Prostate gland (tissue), 2 donors: ENCODE measurements around the gene GATAD2B. TPM values are rescaled to one million over a fixed set of nuclear protein-coding genes. Genes with fewer than 3 reads are reported as not detected.
A peak's percentile ranks its signal among the peaks of the same experiment; 100 is the strongest.

Source experiments
- DNase-seq: peaks from one replicate; pipeline ENCODE4 v3.0.0-alpha.2; 2019; ENCODE audit warnings: low spot score
- H3K27ac ChIP-seq, 2 donors: fragments of 200-600 bp; sonication (generic); 2 replicates each; pipeline ENCODE4 v1.5.1; 2017 to 2019
- H3K27me3 ChIP-seq: fragments of 200-600 bp; sonication (generic); replicated peaks from 2 replicates; pipeline ENCODE4 v1.5.1; 2019; ENCODE audit not compliant: insufficient read depth
- H3K36me3 ChIP-seq, 2 donors: fragments of 200-600 bp; sonication (generic); 1 replicate in 1 of 2; 2 replicates in 1 of 2; pipeline versions ENCODE4 v1.5.1 to v1.8.1; 2017 to 2019
- H3K4me1 ChIP-seq: fragments of 200-600 bp; sonication (generic); replicated peaks from 2 replicates; pipeline ENCODE4 v1.5.1; 2019
- H3K4me3 ChIP-seq, 2 donors: fragments of 200-600 bp; sonication (generic); 2 replicates each; pipeline ENCODE4 v1.5.1; 2017 to 2019
- H3K9me3 ChIP-seq: fragments of 200-600 bp; sonication (generic); 2 replicates; pipeline ENCODE4 v1.5.1; 2017
- POLR2A ChIP-seq: fragments of 450-650 bp; IDR thresholded peaks from one replicate; pipeline ENCODE4 v1.6.1; 2016; ENCODE audit warnings: antibody characterized with exemption, mild to moderate bottlenecking
- POLR2AphosphoS5 ChIP-seq: sonication (generic); formaldehyde crosslinking; IDR thresholded peaks from one replicate; pipeline ENCODE4 v1.6.1; 2017; ENCODE audit warnings: antibody characterized with exemption
- WGBS: methylation state at CpG from one replicate; pipeline ENCODE4 v1.1.5; 2018; 5-methylcytosine and 5-hydroxymethylcytosine counted together
- intact Hi-C: fragments of 100-400 bp; cut with DNase I; formaldehyde crosslinking; loops from one replicate; pipeline ENCODE4 v1.14.2; 2022
- total RNA-seq, 2 donors: library from RNA; depleted of rRNA; stranded (reverse); fragments of >200 nt; gene quantifications; one replicate each; pipeline ENCODE4 v1.1.0, GENCODE V29; 2016
- TF ChIP-seq, protein P1 (sequence below), 4 experiments: fragments of 200-600 bp in 2 of 4; fragments of 450-650 bp in 2 of 4; sonication (generic) in 2 of 4; IDR thresholded peaks; 1 replicate in 3 of 4; 2 replicates in 1 of 4; pipeline ENCODE4 v1.5.1; 2016 to 2019; ENCODE audit warnings: antibody characterized with exemption in 4 of 4, mild to moderate bottlenecking in 2 of 4, moderate library complexity in 2 of 4

The GATAD2B gene
- total RNA-seq, 2 donors from 2014 or later: 24.5 to 29.7 TPM

DNA sequence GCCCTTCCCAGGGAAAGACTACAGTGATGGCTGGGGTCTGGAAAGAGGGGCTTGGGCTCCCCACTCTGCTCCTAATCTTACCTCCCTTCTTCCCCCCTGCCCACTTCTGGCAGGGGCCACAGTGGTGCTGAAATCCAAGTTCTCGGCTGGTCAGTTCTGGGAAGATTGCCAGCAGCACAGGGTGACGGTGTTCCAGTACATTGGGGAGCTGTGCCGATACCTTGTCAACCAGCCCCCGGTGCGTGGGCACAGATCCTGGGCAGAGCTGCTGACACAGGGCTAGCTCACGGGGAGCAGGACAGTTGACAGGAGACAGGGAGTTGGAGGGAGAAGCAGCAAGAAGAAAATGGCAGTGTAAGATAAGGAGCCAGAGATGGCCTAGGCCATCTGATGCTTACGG, 145.1 kb downstream of the GATAD2B start:
- Histone ChIP-seq H3K27me3 (no peaks in the 10 kb centered on the region), H3K4me3 (no peak overlapping the region), H3K9me3 (no peaks in the 10 kb centered on the region), H3K4me1 (peaks cover 7% of the 10 kb centered on the region), H3K27ac (no peak overlapping the region), H3K36me3 (peaks cover 0 to 5% of the 10 kb centered on the region in 2 donors)
- 41% methylated on average over 7 of the region's 7 CpGs for WGBS
- DNase-seq: no peak
- intact Hi-C loops: no loop called here
- peak; percentile 28 for TF ChIP-seq POLR2AphosphoS5
- no peak for TF ChIP-seq POLR2A

DNA sequence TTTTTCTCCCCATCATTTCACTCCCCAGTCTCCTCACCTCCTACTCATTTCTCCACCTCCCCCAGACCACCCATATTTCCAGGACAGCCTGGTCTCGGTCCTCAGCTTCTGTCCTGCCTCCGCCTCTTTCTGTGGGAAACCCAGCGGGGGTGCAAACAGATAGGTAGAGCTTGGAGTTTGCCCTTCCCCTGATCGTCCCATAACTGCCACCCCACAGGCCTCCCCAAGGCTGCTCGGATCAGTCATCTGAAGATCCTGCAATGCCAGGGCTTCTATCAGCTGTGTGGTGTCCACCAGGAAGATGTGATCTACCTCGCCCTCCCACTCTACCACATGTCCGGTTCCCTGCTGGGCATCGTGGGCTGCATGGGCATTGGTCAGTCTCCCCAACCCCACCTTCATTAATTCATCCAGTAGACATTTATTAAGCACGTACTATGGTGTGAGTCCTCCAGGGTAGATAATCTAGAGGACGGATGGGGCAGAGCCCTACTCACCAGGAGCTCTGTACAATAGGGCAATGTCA, 145.9 kb downstream of the GATAD2B start:
- no peak for DNase-seq
- intact Hi-C loops: no loop called here
- Histone ChIP-seq H3K27ac (no peak overlapping the region), H3K36me3 (peaks cover 0 to 10% of the 10 kb centered on the region in 2 donors), H3K4me3 (no peak overlapping the region), H3K9me3 (no peaks in the 10 kb centered on the region), H3K27me3 (no peaks in the 10 kb centered on the region), H3K4me1 (peaks cover 7% of the 10 kb centered on the region)
- TF ChIP-seq POLR2A: no peak
- TF ChIP-seq, protein P1, sequence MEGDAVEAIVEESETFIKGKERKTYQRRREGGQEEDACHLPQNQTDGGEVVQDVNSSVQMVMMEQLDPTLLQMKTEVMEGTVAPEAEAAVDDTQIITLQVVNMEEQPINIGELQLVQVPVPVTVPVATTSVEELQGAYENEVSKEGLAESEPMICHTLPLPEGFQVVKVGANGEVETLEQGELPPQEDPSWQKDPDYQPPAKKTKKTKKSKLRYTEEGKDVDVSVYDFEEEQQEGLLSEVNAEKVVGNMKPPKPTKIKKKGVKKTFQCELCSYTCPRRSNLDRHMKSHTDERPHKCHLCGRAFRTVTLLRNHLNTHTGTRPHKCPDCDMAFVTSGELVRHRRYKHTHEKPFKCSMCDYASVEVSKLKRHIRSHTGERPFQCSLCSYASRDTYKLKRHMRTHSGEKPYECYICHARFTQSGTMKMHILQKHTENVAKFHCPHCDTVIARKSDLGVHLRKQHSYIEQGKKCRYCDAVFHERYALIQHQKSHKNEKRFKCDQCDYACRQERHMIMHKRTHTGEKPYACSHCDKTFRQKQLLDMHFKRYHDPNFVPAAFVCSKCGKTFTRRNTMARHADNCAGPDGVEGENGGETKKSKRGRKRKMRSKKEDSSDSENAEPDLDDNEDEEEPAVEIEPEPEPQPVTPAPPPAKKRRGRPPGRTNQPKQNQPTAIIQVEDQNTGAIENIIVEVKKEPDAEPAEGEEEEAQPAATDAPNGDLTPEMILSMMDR (IDR thresholded peaks at IDR 0.05): no peak
- no peak for TF ChIP-seq POLR2AphosphoS5
- WGBS: 83% methylated on average over 10 of the region's 10 CpGs

DNA sequence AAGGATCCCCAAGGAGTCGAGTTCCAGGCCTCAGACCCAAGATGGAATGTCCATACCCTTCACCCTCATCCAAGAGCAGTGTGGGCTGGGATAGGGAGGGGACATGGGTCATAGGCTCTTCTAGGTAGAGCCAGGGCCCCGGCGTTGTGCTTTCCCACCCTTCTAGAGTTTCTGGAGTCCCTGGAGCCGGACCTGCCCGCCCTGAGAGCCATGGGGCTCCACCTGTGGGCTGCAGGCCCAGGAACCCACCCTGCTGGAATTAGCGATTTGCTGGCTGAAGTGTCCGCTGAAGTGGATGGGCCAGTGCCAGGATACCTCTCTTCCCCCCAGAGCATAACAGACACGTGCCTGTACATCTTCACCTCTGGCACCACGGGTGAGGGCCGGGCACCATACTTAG, 146.4 kb downstream of the GATAD2B start:
- Histone ChIP-seq H3K36me3 (peaks cover 0 to 10% of the 10 kb centered on the region in 2 donors), H3K27ac (peak overlapping the region; percentile 85), H3K9me3 (no peaks in the 10 kb centered on the region), H3K27me3 (no peaks in the 10 kb centered on the region), H3K4me3 (peak overlapping the region; percentile 65 to 68), H3K4me1 (peaks cover 7% of the 10 kb centered on the region)
- WGBS: 36% methylated on average over 10 of the region's 10 CpGs
- TF ChIP-seq, protein P1 (IDR thresholded peaks at IDR 0.05): no peak
- no peak for TF ChIP-seq POLR2AphosphoS5
- TF ChIP-seq POLR2A: no peak
- intact Hi-C loops: no loop called here
- no peak for DNase-seq

DNA sequence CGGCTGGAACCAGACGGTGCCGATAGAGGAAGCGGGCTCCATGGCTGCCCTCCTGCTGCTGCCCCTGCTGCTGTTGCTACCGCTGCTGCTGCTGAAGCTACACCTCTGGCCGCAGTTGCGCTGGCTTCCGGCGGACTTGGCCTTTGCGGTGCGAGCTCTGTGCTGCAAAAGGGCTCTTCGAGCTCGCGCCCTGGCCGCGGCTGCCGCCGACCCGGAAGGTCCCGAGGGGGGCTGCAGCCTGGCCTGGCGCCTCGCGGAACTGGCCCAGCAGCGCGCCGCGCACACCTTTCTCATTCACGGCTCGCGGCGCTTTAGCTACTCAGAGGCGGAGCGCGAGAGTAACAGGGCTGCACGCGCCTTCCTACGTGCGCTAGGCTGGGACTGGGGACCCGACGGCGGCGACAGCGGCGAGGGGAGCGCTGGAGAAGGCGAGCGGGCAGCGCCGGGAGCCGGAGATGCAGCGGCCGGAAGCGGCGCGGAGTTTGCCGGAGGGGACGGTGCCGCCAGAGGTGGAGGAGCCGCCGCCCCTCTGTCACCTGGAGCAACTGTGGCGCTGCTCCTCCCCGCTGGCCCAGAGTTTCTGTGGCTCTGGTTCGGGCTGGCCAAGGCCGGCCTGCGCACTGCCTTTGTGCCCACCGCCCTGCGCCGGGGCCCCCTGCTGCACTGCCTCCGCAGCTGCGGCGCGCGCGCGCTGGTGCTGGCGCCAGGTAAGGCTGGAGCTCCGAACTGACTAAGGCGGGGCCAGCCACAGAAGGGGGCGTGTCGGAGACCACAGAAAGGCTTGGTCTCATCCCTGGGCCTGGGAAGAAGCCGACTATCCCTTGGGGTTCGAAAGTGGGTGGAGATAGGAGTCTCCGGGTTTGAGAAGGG, 147.1 kb downstream of the GATAD2B start:
- Histone ChIP-seq H3K36me3 (peaks cover 0 to 10% of the 10 kb centered on the region in 2 donors), H3K27ac (peak overlapping the region; percentile 85), H3K27me3 (no peaks in the 10 kb centered on the region), H3K9me3 (no peaks in the 10 kb centered on the region), H3K4me1 (peaks cover 7% of the 10 kb centered on the region), H3K4me3 (peak overlapping the region; percentile 65 to 68)
- DNase-seq: peak; percentile 73
- intact Hi-C loops: no loop called here
- TF ChIP-seq POLR2AphosphoS5 (peak; percentile 44), POLR2A (peak; percentile 73)
- TF ChIP-seq, protein P1 (IDR thresholded peaks at IDR 0.05): peak in 1 of 4 experiments; percentile 13
- WGBS: under 1% methylated on average over 59 of the region's 83 CpGs

DNA sequence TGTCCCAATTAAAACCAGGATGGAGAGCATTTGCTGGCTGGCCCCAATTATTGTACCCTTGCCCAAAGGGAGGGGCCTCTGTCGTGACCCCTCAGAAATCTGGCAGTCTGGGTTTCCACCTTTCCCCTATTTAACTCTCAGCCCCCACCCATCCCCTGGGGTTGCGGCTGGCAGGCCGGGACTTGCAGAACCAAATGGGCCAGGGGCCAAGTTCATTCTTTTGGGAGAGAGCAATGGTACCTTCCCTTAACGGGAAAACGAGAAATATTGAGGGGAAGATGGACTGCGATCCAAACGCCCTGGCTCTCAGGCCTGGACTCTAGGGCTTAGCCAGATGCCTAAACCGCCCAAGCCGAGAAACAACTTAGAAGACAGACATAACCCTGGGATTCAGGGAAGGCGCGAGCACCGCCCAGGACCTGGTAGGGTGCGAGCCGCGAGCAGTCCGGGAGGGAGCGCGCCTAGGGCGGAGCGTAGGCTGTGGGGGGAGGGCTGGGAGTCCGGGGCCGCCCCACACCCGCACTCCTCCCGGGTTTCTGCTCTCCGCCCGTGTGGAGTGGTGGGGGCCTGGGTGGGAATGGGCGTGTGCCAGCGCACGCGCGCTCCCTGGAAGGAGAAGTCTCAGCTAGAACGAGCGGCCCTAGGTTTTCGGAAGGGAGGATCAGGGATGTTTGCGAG, 147.9 kb downstream of the GATAD2B start, which contains the start of gene SLC27A3:
Gene SLC27A3, plus strand, starts transcription at position 628 of the 678 bp plus-strand sequence. CDS start 91 bp downstream, outside the sequence.
- WGBS: 3% methylated on average over 34 of the region's 35 CpGs
- Histone ChIP-seq H3K27ac (peak within 1 kb of the TSS; percentile 85), H3K4me1 (peaks cover 7% of the 10 kb centered on the region), H3K9me3 (no peaks in the 10 kb centered on the region), H3K36me3 (peaks cover 0 to 10% of the 10 kb centered on the region in 2 donors), H3K27me3 (no peaks in the 10 kb centered on the region), H3K4me3 (peak within 1 kb of the TSS; percentile 65 to 68)
- peak; percentile 69 for DNase-seq
- intact Hi-C loops: loop anchor here (5.0 kb wide), 1 partner anchor 98 kb away; the partner anchor contains the start of gene NPR1
- TF ChIP-seq POLR2AphosphoS5 (peak; percentile 32), POLR2A (no peak)
- TF ChIP-seq, protein P1 (IDR thresholded peaks at IDR 0.05): no peak
